ENCODE results near the gene RANBP2. TPM values are rescaled to one million over a fixed set of nuclear protein-coding genes. Genes with fewer than 3 reads are reported as not detected.

The RANBP2 gene
- total RNA-seq, 1 experiment from 2014 or later = 91.4 TPM

- no peak for DNase-seq
- no peak overlapping the region for H2BK120ac ChIP-seq (ENCODE audit: low read depth, low read length, poor library complexity, severe bottlenecking)
- H2AK5ac ChIP-seq (ENCODE audit: insufficient read length, low read length) = no peak overlapping the region
- H2BK15ac ChIP-seq (ENCODE audit: low read depth, low read length) = no peak overlapping the region
- H3K9ac ChIP-seq (ENCODE audit: extremely low read depth, insufficient read length, low read length) = peak overlapping the region; percentile 15
- no peaks in the 10 kb centered on the region for H3K9me3 ChIP-seq (ENCODE audit: control insufficient read depth, low read depth, low read length)
- H4K8ac ChIP-seq (replicated peaks; ENCODE audit: insufficient read length, low read depth, low read length) = no peak overlapping the region
- no peak overlapping the region for H2BK20ac ChIP-seq (ENCODE audit: low read depth, low read length, poor library complexity, severe bottlenecking)
- Mint-ChIP-seq H3K9me3 (no peaks in the 10 kb centered on the region), H3K27ac (peak overlapping the region in 2 of 3 experiments; percentile 97 to 99; a peak in 5 of 7 replicates), H3K4me1 (peaks cover 9 to 18% of the 10 kb centered on the region in 2 experiments), H3K27me3 (ENCODE audit: low read depth) (no peaks in the 10 kb centered on the region; the same call in 1 of the 2 replicates), H3K4me3 (peak overlapping the region; percentile 87 to 91), H3K36me3 (ENCODE audit: insufficient read depth in 1 of 3, low read depth in 3 of 3) (peaks cover 17 to 44% (median 41%) of the 10 kb centered on the region in 3 experiments; a peak in 6 of 7 replicates)
- H3K23ac ChIP-seq (ENCODE audit: insufficient read length, low read depth, low read length) = no peak overlapping the region
- H3K79me2 ChIP-seq (ENCODE audit: insufficient read depth, low read length) = peaks cover 3% of the 10 kb centered on the region; the same call in 1 of the 2 replicates
- WGBS (ENCODE audit: extremely low coverage, insufficient read length, low lambda C conversion rate) = no CpG with 5 or more reads among the region's 1 CpG
- no peaks in the 10 kb centered on the region for H4K20me1 ChIP-seq (ENCODE audit: control insufficient read depth, insufficient read depth, insufficient read length)
- no peak overlapping the region; the same call in 1 of the 2 replicates for H3K14ac ChIP-seq (ENCODE audit: insufficient read depth, low read length)
- H4K91ac ChIP-seq (ENCODE audit: insufficient read length, low read depth, low read length) = no peak overlapping the region
- no peak overlapping the region for H3K27ac ChIP-seq (ENCODE audit: insufficient read length, low read depth, low read length)
- H4K5ac ChIP-seq (ENCODE audit: insufficient read length, low read depth, low read length) = no peak overlapping the region
- no peaks in the 10 kb centered on the region for H3K4me1 ChIP-seq (ENCODE audit: insufficient read depth, low read length)
- peaks cover 4% of the 10 kb centered on the region for H3K23me2 ChIP-seq (ENCODE audit: insufficient read length, low read depth, low read length, poor library complexity, severe bottlenecking)
- H3K79me1 ChIP-seq (ENCODE audit: insufficient read depth, low read depth, low read length, poor library complexity, severe bottlenecking) = no peaks in the 10 kb centered on the region
- no peak overlapping the region for H3K56ac ChIP-seq (ENCODE audit: insufficient read length, low read depth, low read length)
- no peaks in the 10 kb centered on the region for H3K27me3 ChIP-seq (ENCODE audit: insufficient read depth, low read length)
- no peak overlapping the region for H2BK5ac ChIP-seq (ENCODE audit: insufficient read length, low read length)
- no peak overlapping the region for H2AFZ ChIP-seq (ENCODE audit: low read length)
- H2BK12ac ChIP-seq (ENCODE audit: insufficient read length, low read depth, low read length) = no peak overlapping the region
- H3T11ph ChIP-seq (ENCODE audit: low read length) = no peak overlapping the region
- no peak overlapping the region for H3K18ac ChIP-seq (ENCODE audit: insufficient read length, low read depth, low read length)
- H3K4ac ChIP-seq (ENCODE audit: low read depth, low read length) = no peak overlapping the region
- TF ChIP-seq CTCF (conservative IDR thresholded peaks at IDR 0.05) = no peak
- H3K4me2 ChIP-seq (ENCODE audit: insufficient read depth, insufficient read length, low read length) = peak overlapping the region; percentile 71
Measured at GRCh38 chr2:108786008-108786353, 66.7 kb downstream of the RANBP2 start.

Data from H9 (cell line).